Fibroblast of the aortic adventitia (primary cell): ENCODE measurements around the gene IQCN. TPM values are rescaled to one million over a fixed set of nuclear protein-coding genes. Genes with fewer than 3 reads are reported as not detected.

Experiments used
- DNase-seq: peaks from one replicate; pipeline ENCODE4 v3.0.0-alpha.2; 2010; ENCODE audit warnings: low read depth
- H3K4me3 ChIP-seq: 2 replicates; pipeline ENCODE4 v1.5.1; 2011; ENCODE audit warnings: low read depth, mild to moderate bottlenecking, control low read depth, low read length, moderate library complexity
- total RNA-seq: library from RNA; depleted of rRNA; stranded (reverse); fragments of >200 nt; gene quantifications from 2 replicates; pipeline ENCODE4 v1.2.3, GENCODE V29; 2012; ENCODE audit warnings: low replicate concordance
- TF ChIP-seq, protein P1 (sequence below): IDR thresholded peaks from 2 replicates; pipeline ENCODE4 v1.5.1; 2011; ENCODE audit warnings: mild to moderate bottlenecking, low read length, control low read depth, inconsistent platforms; ENCODE audit not compliant: insufficient read depth

The IQCN gene
- total RNA-seq, 1 donor = 1.5 TPM

GRCh38 chr19:18292462-18292809, 18.2 kb upstream of the IQCN start:
- H3K4me3 ChIP-seq = peak overlapping the region; percentile 68
- DNase-seq = no peak
- TF ChIP-seq, protein P1, sequence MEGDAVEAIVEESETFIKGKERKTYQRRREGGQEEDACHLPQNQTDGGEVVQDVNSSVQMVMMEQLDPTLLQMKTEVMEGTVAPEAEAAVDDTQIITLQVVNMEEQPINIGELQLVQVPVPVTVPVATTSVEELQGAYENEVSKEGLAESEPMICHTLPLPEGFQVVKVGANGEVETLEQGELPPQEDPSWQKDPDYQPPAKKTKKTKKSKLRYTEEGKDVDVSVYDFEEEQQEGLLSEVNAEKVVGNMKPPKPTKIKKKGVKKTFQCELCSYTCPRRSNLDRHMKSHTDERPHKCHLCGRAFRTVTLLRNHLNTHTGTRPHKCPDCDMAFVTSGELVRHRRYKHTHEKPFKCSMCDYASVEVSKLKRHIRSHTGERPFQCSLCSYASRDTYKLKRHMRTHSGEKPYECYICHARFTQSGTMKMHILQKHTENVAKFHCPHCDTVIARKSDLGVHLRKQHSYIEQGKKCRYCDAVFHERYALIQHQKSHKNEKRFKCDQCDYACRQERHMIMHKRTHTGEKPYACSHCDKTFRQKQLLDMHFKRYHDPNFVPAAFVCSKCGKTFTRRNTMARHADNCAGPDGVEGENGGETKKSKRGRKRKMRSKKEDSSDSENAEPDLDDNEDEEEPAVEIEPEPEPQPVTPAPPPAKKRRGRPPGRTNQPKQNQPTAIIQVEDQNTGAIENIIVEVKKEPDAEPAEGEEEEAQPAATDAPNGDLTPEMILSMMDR = no peak

GRCh38 chr19:18291590-18292461, 17.6 kb upstream of the IQCN start:
- TF ChIP-seq, protein P1 = no peak
- H3K4me3 ChIP-seq = peak overlapping the region; percentile 68
- peak; percentile 77 for DNase-seq

DNA sequence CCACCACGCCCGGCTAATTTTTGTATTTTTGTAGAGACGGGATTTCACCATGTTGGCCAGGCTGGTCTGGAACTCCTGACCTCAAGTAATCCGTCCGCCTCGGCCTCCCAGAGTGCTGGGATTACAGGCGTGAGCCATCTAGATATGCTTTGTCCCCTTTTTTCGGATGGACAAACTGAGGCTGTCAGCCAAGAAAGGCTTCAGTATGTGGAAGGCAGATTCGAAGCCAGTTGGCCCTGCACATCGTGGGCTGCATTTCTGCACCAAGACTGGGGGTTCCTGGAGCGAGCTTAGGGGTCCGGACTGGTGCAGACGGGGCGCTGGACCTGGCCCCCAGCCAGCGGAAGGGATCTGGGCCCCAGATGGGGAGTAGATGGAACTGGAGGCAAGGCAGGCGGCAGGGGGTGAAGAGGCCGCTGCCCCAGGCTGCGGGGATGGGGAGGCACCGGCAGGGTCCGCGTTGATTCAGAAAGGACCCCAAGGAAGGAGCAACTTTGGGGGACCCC, 16.8 kb upstream of the IQCN start:
- peak overlapping the region; percentile 68 for H3K4me3 ChIP-seq
- peak; percentile 17 for DNase-seq
- TF ChIP-seq, protein P1 = no peak

GRCh38 chr19:18290302-18291018, 16.2 kb upstream of the IQCN start:
- TF ChIP-seq, protein P1 = no peak
- no peak overlapping the region for H3K4me3 ChIP-seq
- peak; percentile 40 for DNase-seq

GRCh38 chr19:18289471-18290301, 15.4 kb upstream of the IQCN start:
- TF ChIP-seq, protein P1 = no peak
- DNase-seq = peak; percentile 15
- no peak overlapping the region for H3K4me3 ChIP-seq

GRCh38 chr19:18287836-18288772, 13.9 kb upstream of the IQCN start:
- TF ChIP-seq, protein P1 = no peak
- DNase-seq = no peak
- no peak overlapping the region for H3K4me3 ChIP-seq
